ENCODE data around the gene CEP95.

DNA sequence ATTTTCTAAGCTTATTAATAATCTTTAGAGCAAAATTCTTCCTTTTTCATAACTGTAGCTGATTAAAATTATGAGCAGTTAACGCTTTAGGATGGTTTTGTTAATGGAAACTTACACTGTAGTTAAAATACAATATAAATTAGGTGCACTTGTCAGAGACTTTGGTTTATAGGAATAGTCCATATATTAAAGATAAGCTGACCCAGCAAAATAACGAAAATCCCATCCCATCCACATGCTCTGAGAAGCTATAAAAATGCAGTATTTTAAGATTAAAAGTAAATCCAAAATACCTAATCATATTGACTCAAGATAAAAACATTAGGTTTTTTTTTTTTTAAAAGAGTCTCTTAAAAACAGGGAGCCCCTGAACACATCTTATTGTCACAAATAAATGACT, 38.0 kb downstream of the CEP95 start:
- TF ChIP-seq CTCF (IDR thresholded peaks at IDR 0.05) = no peak
- TF ChIP-seq POLR2A (IDR thresholded peaks at IDR 0.05) = no peak

Measured in vagina (tissue), 2 donors.